Stimulated activated CD4-positive, alpha-beta T cell treated with anti-CD3 and anti-CD28 coated beads, Interleukin-4, amount 100 ng/mL, for 4 hours (primary cell): ENCODE measurements around the gene STARD13.
"Not testable (repeated sequence)": the region's sequence is repeated elsewhere in the genome, so short reads cannot be mapped to it uniquely, and the experiment has no call there.

ENCODE experiments used
- DNase-seq, 2 experiments: peaks; one replicate each; pipeline ENCODE4 v3.0.0-alpha.2; 2020

STARD13 gene

DNA sequence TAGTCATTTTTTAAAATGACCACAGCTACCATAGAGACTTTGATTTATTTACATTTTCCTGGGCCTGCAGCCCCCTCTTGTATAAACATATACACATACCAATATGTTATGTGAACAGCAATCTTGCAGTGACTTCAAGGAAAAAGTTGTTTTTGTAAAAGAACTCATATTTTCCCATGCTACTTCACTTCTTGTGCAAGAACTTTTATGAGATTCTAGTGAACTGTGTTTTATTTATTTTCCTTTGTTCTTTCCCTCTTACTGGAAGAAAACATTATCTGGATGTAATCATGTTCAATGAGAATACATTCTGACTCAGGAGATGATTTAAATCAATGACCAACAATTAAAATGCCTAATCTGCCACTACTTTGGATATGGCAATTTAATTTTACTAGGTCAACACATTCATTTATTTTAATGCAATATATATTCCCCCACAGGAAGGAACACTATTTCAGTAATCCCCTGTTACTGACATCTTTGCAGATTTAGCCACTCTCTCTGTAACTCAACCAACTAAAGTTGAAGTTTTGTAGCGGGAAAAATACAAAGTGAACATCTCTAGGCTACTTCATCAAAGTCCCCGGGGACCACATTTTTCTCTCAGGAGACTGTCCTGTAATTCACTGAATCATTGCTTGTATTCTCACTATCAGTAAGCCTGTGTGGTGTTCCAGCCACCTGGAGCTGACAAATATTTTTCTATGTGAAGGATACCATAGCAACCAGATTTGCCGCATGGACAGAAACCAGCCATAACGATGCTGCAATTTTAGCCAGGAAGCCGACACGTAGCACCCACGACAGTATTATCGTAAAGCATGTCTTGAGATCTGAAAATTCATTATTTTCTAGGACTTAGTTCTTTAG is 90.5 kb downstream of the STARD13 start:
- DNase-seq, result no peak

GRCh38 chr13:33193428-33193974 is 92.1 kb downstream of the STARD13 start:
- DNase-seq, result no peak

DNA sequence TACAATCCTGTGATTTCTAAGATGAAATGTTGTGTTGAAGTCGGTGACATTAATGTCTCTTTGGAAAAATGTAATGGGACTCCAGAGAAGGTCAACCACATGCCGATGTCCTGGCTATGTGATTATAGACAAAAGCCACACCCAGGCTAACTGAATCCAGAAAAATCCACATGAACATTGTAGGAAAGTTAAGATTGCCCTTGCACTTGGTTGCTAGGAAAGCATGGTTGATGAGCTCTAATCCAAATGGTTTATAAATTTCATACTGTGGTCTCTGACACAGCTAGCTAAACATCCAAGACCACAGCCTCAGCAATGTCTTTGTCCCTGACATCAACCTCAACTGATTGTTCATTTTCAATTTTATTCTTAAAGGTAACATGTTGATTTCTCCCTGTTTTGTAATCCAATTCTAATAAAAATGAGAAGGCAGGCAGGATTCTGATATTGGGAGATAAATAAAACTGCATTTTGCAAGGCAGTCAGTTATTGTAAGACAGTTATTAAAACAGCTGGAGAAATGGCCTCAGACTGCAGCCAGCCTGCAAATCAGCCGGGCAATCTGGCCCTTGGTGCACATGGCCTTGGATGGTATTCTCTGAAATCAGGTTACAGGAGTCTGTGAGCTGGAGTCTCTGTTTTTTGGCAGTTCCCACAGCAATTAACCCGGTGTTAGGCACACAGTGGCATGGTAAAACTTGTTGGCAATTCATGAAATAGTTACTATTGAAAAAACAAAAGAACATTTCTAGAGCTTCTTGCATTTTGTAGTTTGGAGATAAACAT is 93.9 kb downstream of the STARD13 start:
- DNase-seq, result no peak

- DNase-seq, result no peak
Measured at GRCh38 chr13:33189470-33189869, 96.1 kb downstream of the STARD13 start.

DNA sequence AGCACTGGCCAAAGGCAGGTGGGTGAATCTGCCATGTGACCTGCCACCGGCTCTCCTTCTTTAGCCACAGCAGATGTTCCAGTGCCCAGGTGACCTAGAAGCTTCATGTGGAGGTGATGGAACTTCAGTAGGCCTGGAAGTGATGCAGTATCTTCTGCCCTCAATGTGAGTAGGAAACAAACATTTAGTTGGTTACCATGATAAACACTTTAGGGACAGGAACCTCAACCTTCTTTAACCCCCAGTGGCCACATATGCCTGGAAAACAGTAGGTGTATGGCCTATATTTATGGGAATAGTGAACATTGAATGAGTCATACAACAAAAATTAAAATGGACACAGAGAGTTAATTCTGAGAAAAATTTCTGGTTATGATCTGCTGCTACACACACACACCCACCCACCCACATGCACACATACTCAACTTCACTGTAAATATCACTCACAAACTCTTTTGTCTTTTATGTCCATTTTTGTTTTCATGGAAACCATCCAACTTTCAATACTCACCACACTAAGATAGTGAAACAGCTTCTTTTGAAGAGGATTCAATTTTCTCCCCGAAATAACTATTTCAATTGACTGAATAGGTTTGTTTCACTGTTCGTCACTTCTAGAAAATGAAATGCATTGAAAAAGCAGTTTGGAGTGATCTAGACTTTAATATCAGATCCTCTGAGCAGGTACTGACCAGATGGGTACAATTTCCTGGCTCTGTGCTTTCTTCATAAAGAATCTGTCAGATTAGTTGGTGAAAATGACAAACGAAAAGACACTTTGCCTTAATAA is 97.3 kb downstream of the STARD13 start:
- no peak for DNase-seq

DNA sequence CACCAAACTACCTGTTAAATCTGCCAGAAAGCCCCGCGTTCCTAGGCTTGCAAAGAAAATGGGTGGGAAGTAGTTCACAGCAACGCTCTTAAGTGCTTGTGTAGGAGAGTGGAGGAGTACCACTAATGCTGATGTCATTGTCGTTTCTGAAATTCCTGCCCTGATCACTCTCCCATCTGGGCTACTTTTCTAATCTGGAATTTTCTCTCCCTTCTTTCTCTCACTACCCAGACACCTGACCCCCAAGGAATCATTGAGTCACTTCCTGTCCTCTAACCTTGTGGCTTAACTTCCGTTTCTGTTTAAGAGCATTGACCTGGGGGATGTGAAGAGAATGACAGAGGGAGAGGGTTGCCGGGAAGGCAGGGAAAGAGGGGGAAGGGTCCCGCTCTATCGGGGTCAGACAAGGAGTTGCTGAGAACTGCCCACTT is 98.7 kb downstream of the STARD13 start:
- no peak for DNase-seq

DNA sequence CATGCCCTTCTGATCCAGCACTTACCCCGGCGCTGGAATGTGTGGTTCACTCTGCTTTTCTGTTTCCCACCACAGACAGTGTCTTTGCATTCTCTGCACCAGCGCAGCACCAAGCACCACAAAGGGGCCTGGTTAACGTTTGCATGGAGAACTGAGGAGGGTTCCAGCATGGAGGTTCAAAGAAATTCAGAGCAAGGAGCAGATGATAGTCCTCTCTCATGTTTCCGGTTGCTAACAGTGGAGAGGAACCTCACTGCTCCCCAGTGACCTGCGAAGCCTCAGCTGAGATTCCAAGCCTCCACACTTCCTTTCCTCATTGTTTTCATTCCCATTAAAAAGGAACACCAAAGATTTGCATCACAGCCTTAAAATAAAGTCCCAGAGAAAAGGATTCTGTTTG is 99.7 kb downstream of the STARD13 start:
- DNase-seq, result no peak

- DNase-seq, result no peak
Measured at GRCh38 chr13:33184530-33184929, 101.0 kb downstream of the STARD13 start.

DNA sequence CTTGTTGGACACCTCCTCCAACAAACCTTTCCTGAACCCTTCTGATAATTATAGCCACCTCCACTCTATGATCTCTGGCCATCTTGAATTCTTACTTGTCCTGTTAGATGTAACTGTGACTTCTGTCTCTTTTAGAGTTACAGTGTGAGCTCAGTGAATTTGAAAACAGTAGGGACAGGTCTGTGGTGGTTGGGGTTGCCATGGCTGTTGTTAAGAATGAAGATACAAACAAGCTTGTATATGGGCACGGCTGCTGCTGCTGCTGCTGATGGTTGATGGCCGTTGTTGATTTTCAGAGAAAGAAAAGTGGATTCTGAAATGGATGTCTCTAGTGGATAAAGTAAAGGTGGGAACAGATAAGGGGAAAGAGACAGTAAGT is 101.5 kb downstream of the STARD13 start:
- no peak for DNase-seq

- DNase-seq, result no peak
Measured at GRCh38 chr13:33183431-33184111, 102.0 kb downstream of the STARD13 start.

DNA sequence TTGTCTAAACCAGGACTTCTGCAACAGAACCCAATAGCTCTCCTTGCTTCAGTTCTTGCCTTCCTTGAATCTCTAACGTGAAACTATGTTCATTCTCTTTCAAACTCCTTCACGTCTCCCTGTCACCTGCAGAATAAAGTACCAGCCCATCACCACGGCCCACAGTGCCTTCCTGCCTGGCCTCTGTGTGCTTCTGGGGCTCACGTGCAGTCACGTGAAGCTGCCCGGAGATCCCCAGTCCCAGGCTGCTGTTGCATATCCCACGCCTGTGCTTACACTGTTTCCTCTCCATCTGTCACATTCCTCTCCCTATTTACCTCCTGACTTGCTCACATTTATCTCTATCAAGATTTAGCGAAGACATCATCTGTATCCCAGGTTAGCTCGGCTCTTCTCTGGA is 102.8 kb downstream of the STARD13 start:
- no peak for DNase-seq

- DNase-seq, result no peak
Measured at GRCh38 chr13:33181264-33181663, 104.3 kb downstream of the STARD13 start.

GRCh38 chr13:33180122-33180804 is 105.3 kb downstream of the STARD13 start:
- no peak for DNase-seq

DNA sequence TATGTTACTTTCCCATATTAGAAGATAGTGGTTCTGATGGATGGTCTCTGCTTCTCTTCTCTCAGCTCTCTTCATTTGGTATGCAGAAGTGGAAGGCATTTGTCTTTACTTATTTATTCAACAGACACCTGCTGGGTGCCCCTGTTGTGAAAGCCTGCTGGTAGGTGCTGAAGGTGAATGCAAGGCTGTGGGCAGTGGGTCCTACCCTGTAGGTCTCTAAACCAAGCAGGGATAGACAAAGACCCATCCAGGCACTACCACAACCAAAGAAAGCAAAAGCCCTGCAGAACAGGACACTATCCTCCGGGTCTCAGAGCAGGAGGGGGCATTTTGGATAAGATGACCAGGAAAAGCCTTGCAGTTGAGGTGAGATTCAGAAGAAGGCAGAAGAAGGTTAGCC is 106.1 kb downstream of the STARD13 start:
- DNase-seq, result no peak

- no peak for DNase-seq
Measured at GRCh38 chr13:33178209-33178840, 107.2 kb downstream of the STARD13 start.

DNA sequence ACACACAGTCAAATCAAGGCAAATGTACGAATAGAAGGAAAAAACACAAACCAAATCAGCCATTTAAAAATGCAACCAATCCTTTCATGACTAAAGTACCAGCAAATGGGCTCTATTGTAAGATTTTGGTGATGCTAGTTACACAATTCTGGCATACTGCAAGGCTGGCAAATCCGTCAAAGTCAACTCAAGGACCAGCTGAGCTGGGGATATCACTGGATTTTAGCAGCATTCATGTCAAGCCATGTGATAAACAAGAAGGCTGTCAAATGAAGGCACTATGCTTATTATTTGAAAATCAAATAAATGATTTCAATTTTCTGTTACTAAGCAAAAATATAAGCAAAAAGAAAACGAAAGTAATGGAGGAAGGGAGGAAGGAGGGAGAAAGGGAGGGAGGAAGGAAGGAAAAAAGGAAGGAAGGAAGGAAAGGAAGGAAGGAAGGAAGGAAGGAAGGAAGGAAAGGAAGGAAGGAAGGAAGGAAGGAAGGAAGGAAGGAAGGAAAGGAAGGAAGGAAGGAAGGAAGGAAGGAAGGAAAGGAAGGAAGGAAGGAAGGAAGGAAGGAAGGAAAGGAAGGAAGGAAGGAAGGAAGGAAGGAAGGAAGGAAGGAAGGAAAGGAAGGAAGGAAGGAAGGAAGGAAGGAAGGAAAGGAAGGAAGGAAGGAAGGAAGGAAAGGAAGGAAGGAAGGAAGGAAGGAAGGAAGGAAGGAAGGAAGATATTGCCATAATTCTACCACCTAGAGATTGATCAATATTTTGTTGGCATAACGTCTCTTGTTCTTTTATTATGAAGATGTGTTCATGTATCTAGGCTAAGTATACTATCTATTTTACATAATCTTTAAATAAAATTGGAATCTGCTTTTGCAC is 108.0 kb downstream of the STARD13 start:
- not testable (repeated sequence) for DNase-seq

DNA sequence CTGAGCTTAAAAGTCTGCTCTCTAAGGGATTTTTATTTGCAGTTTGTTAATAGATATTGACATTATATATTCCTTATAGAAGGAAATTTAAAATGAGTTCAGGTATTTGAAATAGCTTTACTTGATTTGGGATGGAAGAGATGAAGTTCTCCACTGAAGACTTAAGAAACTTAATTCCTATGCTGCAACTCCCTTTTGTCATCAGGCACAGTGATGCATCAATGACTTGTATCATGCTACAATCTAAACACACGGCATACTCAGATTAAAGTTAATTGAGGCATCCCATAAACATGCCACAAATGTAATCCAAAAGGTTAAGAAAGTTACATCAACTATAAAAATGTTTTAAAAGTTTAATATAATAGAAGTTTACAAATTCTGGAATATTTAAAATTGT is 109.0 kb downstream of the STARD13 start:
- no peak for DNase-seq

- DNase-seq, result no peak
Measured at GRCh38 chr13:33175991-33176390, 109.6 kb downstream of the STARD13 start.

DNA sequence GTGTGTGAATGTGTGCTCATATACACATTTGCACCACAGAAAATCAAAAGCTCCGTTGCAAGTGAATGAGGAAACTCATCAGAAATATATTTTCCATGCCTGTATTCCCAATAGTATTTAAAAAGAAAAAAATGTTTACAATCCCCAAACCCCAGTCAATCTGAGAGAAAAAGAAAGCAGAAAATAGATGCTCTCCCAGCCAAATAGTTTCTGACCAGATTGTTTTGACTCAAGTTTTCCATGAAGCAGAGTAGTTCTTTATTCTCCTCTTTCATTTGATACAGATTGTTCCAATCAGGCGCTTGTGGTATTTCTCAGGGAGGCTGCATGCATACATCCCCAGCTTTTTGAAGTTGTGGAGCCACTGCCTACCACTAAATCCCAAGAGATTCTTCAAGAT is 110.6 kb downstream of the STARD13 start:
- no peak for DNase-seq

- DNase-seq, result no peak
Measured at GRCh38 chr13:33174491-33174890, 111.1 kb downstream of the STARD13 start.
